OCI-LY7 (cell line): Measurements from ENCODE around the gene PELO.

ENCODE experiments used
- CTCF ChIP-seq: fragments of 200-600 bp; sonication (generic); conservative IDR thresholded peaks from 2 replicates; pipeline ENCODE4 v1.5.1; 2014; ENCODE audit warnings: mild to moderate bottlenecking, antibody characterized with exemption, low read length, moderate library complexity, mixed read lengths
- EZH2phosphoT487 ChIP-seq: fragments of 200-600 bp; sonication (generic); IDR thresholded peaks from 2 replicates; pipeline ENCODE4 v1.6.1; 2018; ENCODE audit warnings: low read depth, borderline replicate concordance, mild to moderate bottlenecking, mixed run types, antibody characterized with exemption, low read length, moderate library complexity, mixed read lengths

- no peak for TF ChIP-seq CTCF
- no peak for TF ChIP-seq EZH2phosphoT487
These were observed 1.3 kb upstream of the PELO start for GRCh38 chr5:52786391-52786790.
